Fibroblast of lung (primary cell): ENCODE data around the gene SLC6A13. TPM values are rescaled to one million over a fixed set of nuclear protein-coding genes. Genes with fewer than 3 reads are reported as not detected.

Experiments used
- DNase-seq, 2 donors: peaks; one replicate each; pipeline versions ENCODE4 v3.0.0 to v3.0.0-alpha.2; 2010; ENCODE audit warnings: low read depth in 2 of 2
- H2AFZ ChIP-seq: 2 replicates; pipeline ENCODE4 v1.5.1; 2012; ENCODE audit warnings: low read length, control low read depth, inconsistent platforms
- H3K27ac ChIP-seq: 2 replicates; pipeline ENCODE4 v1.5.1; 2011; ENCODE audit warnings: low read length, control low read depth; ENCODE audit not compliant: insufficient read depth
- H3K27me3 ChIP-seq: 2 replicates; pipeline ENCODE4 v1.5.1; 2011; ENCODE audit warnings: mild to moderate bottlenecking, low read length; ENCODE audit not compliant: control insufficient read depth, insufficient read depth
- H3K36me3 ChIP-seq: 2 replicates; pipeline ENCODE4 v1.5.1; 2011; ENCODE audit warnings: low read length; ENCODE audit not compliant: control insufficient read depth, insufficient read depth
- H3K4me1 ChIP-seq: 2 replicates; pipeline ENCODE4 v1.5.1; 2011; ENCODE audit warnings: low read length; ENCODE audit not compliant: control insufficient read depth, insufficient read depth; ENCODE audit errors: extremely low read depth
- H3K4me2 ChIP-seq: 2 replicates; pipeline ENCODE4 v1.5.1; 2011; ENCODE audit warnings: low read length, control low read depth; ENCODE audit not compliant: insufficient read depth; ENCODE audit errors: extremely low read depth
- H3K4me3 ChIP-seq, 4 experiments: fragments of 200-600 bp in 1 of 4; sonication (generic) in 1 of 4; replicated peaks in 1 of 4; 2 replicates each; pipeline ENCODE4 v1.5.1; 2011 to 2016; ENCODE audit warnings: low read length in 4 of 4, low read depth in 3 of 4, mild to moderate bottlenecking in 3 of 4, control low read depth in 2 of 4, inconsistent platforms in 1 of 4, mixed read lengths in 1 of 4; ENCODE audit not compliant: insufficient read depth in 1 of 4; ENCODE audit errors: control extremely low read depth in 1 of 4
- H3K79me2 ChIP-seq: 2 replicates; pipeline ENCODE4 v1.5.1; 2012; ENCODE audit warnings: mild to moderate bottlenecking, low read length, inconsistent platforms; ENCODE audit not compliant: control insufficient read depth, insufficient read depth
- H3K9ac ChIP-seq: 2 replicates; pipeline ENCODE4 v1.5.1; 2011; ENCODE audit warnings: mild to moderate bottlenecking, low read length, control low read depth; ENCODE audit not compliant: insufficient read depth
- H3K9me3 ChIP-seq: 2 replicates; pipeline ENCODE4 v1.5.1; 2012; ENCODE audit warnings: low read depth, low read length; ENCODE audit not compliant: control insufficient read depth, insufficient read depth
- H4K20me1 ChIP-seq: 2 replicates; pipeline ENCODE4 v1.5.1; 2011; ENCODE audit warnings: low read length; ENCODE audit not compliant: control insufficient read depth, insufficient read depth; ENCODE audit errors: extremely low read depth
- CTCF ChIP-seq, 2 donors: IDR thresholded peaks in 1 of 2; conservative IDR thresholded peaks in 1 of 2; 1 replicate in 1 of 2; 2 replicates in 1 of 2; pipeline ENCODE4 v1.5.1; 2011 to 2012; ENCODE audit warnings: low read length in 2 of 2, control low read depth in 1 of 2, inconsistent platforms in 1 of 2, low read depth in 1 of 2, mild to moderate bottlenecking in 1 of 2
- EZH2 ChIP-seq: IDR thresholded peaks from 2 replicates; pipeline ENCODE4 v1.5.1; 2012; ENCODE audit warnings: low read length, control low read depth, mild to moderate bottlenecking; ENCODE audit errors: missing control alignments
- polyA plus RNA-seq, 2 donors: library from polyadenylated mRNA; depleted of rRNA in 1 of 2; stranded (reverse) in 1 of 2; unstranded in 1 of 2; fragments of >200 nt; gene quantifications; 2 replicates each; pipeline ENCODE4 v1.2.1, GENCODE V29; 2011 to 2012; ENCODE audit warnings: missing spikeins in 1 of 2
- total RNA-seq: library from RNA; depleted of rRNA; stranded (reverse); fragments of >200 nt; gene quantifications from 2 replicates; pipeline ENCODE4 v1.2.1, GENCODE V29; 2014

The SLC6A13 gene
- total and polyA plus RNA-seq, 2 donors (not counting 1 experiment from before 2014, with no cell fraction given), result not detected

- no peak overlapping the region for H3K4me3 ChIP-seq
- H3K36me3 ChIP-seq, result no peaks in the 10 kb centered on the region
- no peaks in the 10 kb centered on the region for H3K9me3 ChIP-seq
- no peak overlapping the region for H2AFZ ChIP-seq
- H4K20me1 ChIP-seq, result no peaks in the 10 kb centered on the region
- no peak overlapping the region for H3K4me2 ChIP-seq
- no peaks in the 10 kb centered on the region for H3K79me2 ChIP-seq
- H3K27me3 ChIP-seq, result peaks cover 18% of the 10 kb centered on the region
- no peak overlapping the region for H3K9ac ChIP-seq
- DNase-seq, result no peak
- no peaks in the 10 kb centered on the region for H3K4me1 ChIP-seq
- TF ChIP-seq CTCF (conservative IDR thresholded peaks at IDR 0.05 in 1 of 2, IDR thresholded peaks at IDR 0.05 in 1 of 2; ENCODE audit: low read depth in 1 of 2, low read length in 2 of 2), result no peak
- no peak for TF ChIP-seq EZH2
- H3K27ac ChIP-seq, result no peak overlapping the region
Observed at GRCh38 chr12:209246-209645, 53.4 kb downstream of the SLC6A13 start.

- H3K4me3 ChIP-seq, result no peak overlapping the region
- H3K79me2 ChIP-seq, result no peaks in the 10 kb centered on the region
- H3K36me3 ChIP-seq, result no peaks in the 10 kb centered on the region
- no peak overlapping the region for H3K27ac ChIP-seq
- DNase-seq, result no peak
- H3K27me3 ChIP-seq, result peaks cover 22% of the 10 kb centered on the region
- TF ChIP-seq CTCF (conservative IDR thresholded peaks at IDR 0.05 in 1 of 2, IDR thresholded peaks at IDR 0.05 in 1 of 2; ENCODE audit: low read depth in 1 of 2, low read length in 2 of 2), result no peak
- TF ChIP-seq EZH2, result no peak
- no peaks in the 10 kb centered on the region for H3K4me1 ChIP-seq
- H3K4me2 ChIP-seq, result no peak overlapping the region
- H4K20me1 ChIP-seq, result no peaks in the 10 kb centered on the region
- no peaks in the 10 kb centered on the region for H3K9me3 ChIP-seq
- no peak overlapping the region for H2AFZ ChIP-seq
- no peak overlapping the region for H3K9ac ChIP-seq
Observed at GRCh38 chr12:208813-209212, 53.8 kb downstream of the SLC6A13 start.

- no peaks in the 10 kb centered on the region for H3K9me3 ChIP-seq
Observed at GRCh38 chr12:207804-208203, 54.8 kb downstream of the SLC6A13 start.

More at GRCh38 chr12:207804-208203, 54.8 kb downstream of the SLC6A13 start:
- no peak overlapping the region for H3K9ac ChIP-seq
- H3K79me2 ChIP-seq, result no peaks in the 10 kb centered on the region
- no peak overlapping the region for H3K4me3 ChIP-seq
- no peak for DNase-seq
- H3K36me3 ChIP-seq, result no peaks in the 10 kb centered on the region
- no peaks in the 10 kb centered on the region for H4K20me1 ChIP-seq
- H3K27ac ChIP-seq, result no peak overlapping the region
- H3K27me3 ChIP-seq, result peaks cover 18% of the 10 kb centered on the region
- H2AFZ ChIP-seq, result no peak overlapping the region
- TF ChIP-seq EZH2, result no peak
- TF ChIP-seq CTCF (conservative IDR thresholded peaks at IDR 0.05 in 1 of 2, IDR thresholded peaks at IDR 0.05 in 1 of 2; ENCODE audit: low read depth in 1 of 2, low read length in 2 of 2), result no peak
- no peaks in the 10 kb centered on the region for H3K4me1 ChIP-seq
- no peak overlapping the region for H3K4me2 ChIP-seq
